Smooth muscle cell of the brain vasculature (primary cell): ENCODE results near the gene ZNF605.
A peak's percentile ranks its signal among the peaks of the same experiment; 100 is the strongest.
"Not testable (repeated sequence)": the region's sequence is repeated elsewhere in the genome, so short reads cannot be mapped to it uniquely, and the experiment has no call there.

Source experiments
- DNase-seq: peaks from one replicate; pipeline ENCODE4 v3.0.0-alpha.2; 2012; ENCODE audit warnings: low read depth, low spot score

The ZNF605 gene

DNA sequence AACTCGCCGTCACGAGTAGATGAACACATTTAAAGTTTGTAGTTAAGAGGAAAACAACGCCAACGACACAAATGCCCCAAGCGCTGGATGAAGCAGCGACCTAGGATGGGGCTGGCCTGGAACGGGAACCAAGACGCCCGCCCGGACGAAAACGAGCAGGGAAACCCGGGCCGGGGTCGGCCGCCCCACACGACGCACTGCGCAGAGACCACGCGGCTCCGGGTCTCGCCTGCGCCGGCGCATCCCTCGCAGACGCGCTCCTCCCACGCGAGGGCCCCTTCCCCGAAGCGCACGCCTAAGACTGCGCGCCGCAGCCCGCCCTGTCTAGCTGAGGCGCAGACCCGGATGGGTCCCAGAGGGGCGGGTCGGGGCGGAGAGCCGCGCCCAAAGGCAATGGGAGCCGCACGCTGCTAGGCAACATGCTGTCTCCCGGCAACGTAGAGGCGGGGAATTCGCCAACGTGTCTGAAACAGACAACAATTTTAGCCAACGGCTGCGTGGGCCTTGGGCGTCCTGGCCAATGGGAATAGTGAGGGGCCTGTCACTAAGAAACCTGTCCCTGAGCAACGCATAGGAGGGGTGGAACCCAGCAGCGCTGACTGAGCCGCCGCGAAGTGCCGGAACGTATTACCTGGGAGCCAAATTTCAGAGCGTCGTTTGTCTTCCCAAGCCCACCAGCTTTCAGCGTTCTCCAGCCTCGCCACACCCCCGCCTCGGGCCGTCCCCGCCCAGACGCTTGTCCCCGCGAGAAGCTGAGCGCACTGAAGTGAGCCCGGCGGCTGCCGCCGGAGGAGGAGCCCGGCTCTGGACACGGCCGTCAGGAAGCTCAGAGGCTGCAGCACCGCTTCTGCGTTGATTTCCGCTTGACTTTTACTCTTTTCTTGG is 47.7 kb downstream of the ZNF605 start:
- DNase-seq, result peak; percentile 86

DNA sequence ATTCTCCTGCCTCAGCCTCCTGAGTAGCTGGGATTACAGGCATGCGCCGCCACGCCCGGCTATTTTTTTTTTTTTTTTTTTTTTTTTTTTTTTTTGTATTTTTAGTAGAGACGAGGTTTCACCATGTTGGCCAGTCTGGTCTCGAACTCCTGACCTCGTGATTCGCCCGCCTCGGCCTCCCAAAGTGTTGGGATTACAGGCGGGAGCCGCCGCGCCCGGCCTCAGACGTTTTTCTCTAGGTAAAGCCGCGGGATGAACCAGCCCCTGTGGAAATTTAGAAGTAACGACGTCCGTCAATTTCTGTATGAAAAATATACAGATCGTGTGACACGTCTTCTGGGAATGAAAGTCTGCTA is 48.3 kb downstream of the ZNF605 start:
- DNase-seq, result not testable (repeated sequence)

DNA sequence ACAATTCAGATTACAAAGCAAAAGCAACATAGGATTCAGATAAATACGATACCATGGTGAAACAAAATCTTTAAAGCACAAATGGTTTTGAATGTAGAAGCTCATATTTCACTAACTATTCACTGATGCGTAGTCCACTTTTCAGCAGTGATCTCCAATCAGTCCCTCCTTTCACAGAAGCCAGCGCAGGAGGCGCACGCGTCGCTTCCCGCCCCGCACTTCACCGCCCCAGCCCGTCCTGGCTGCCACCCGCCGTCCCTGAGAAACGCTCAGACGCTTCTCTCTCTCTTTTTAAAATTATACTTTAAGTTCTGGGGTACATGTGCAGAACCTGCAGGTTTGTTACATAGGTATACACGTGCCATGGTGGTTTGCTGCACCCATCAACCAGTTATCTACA is 48.9 kb downstream of the ZNF605 start:
- DNase-seq, result no peak

DNA sequence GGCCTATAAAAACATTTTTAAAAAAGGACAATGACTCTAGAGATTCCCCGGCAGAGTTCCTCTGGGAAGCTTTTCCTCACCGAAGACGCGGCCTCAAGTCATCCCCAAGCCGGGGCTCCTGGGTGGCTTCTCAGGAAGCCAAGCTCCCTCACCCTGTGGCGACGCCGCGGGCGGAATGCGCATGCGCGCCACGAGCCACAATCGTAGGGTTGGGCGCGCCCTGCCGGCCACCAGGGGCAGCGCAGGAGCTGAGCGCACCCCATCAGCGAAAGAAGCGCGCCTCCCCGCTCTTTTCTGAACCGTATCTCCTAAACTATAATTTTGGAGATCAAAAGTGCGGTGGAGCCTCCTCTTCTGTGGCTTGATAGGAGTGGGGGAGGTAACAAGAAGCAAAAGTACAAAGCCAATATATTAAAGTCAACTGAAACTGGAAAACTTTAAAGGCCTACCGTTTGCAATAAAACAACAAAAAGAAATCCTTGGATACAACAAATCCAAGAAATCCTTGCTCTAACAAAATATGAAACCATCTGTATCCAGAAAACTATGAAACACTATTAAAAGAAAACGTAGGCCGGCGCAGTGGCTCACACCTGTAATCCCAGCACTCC is 51.3 kb downstream of the ZNF605 start:
- DNase-seq, result no peak

DNA sequence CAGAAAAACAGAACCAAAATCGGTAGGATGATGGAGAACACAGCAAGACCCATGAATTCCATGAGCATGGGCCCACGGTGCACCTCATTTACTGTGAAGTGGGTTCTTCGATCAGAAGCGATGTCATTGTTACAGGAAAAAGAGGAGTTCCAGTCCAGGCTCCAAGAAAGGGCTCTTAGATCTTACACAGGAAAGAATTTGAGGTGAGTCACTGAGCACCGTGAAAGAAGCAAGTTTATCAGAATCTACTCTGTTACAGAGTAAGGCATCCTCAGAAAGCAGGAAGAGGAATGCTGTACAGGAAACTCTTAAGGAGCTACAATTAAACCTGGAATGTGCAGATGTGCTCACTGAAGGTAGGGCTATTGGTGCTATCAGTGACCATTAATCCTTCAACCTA is 57.1 kb downstream of the ZNF605 start:
- DNase-seq, result no peak

DNA sequence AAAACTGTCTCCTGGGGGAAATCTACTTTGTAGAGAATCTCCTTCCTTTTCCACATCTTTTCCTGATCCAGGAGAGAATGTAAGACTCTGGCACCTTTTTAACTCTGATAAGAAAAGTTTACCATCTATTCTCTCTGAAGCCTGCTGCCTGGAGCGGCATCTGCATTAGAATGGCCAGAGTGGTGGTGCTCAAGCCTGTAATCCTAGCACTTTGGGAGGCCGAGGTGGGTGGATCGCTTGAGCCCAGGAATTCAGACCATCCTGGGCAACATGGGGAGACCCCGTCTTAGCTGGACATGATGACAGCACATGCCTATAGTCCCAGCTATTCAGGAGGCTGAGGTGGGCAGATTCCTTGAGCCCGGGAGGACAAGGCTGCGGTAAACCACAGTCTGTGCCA is 67.3 kb downstream of the ZNF605 start:
- DNase-seq, result no peak

DNA sequence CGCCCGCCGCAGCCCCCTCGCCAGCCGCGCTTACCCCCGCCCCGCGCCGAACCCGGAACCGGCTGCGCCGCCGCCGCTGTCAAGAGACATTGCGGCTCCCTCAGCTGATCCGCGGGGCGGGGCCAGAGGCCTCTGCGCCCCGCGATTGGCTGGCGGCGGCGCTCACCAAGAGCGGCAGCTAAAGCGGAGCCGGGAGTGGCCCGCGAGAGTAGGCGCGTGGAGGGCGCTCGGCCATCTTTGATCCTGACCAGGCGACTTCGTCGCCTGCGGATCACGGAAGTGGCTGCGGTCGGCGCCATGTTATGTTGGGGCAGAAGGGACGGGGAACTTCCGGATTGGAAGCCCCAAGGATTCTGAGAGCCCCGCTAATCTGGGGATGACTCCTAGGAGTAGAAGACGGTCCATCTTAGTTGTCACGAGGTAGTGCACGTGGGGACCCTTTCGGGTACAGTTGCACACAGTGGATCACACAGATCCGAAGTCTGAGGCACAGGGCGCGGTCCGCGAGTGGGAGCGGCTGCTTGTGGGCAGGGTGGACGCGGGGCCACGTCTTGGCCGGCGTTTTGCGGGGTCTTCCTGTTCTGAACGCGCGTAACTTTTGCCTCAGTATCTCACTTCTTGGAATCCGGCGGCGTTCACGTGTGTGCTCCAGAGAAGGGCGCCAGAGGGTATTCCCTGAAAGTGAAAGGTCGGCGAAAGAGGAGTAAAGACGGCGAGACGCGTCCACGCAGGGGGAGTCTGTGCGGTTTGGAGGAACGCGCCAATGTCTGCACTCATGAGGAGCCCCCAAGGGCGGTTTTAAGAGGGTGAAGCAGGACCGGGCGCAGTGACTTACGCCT is 68.4 kb downstream of the ZNF605 start, which contains the start of gene CHFR:
CHFR (minus strand) TSS at position 93 of the 839 bp plus-strand sequence. CDS start 277 bp downstream, outside the sequence.
- DNase-seq, result peak; percentile 96

DNA sequence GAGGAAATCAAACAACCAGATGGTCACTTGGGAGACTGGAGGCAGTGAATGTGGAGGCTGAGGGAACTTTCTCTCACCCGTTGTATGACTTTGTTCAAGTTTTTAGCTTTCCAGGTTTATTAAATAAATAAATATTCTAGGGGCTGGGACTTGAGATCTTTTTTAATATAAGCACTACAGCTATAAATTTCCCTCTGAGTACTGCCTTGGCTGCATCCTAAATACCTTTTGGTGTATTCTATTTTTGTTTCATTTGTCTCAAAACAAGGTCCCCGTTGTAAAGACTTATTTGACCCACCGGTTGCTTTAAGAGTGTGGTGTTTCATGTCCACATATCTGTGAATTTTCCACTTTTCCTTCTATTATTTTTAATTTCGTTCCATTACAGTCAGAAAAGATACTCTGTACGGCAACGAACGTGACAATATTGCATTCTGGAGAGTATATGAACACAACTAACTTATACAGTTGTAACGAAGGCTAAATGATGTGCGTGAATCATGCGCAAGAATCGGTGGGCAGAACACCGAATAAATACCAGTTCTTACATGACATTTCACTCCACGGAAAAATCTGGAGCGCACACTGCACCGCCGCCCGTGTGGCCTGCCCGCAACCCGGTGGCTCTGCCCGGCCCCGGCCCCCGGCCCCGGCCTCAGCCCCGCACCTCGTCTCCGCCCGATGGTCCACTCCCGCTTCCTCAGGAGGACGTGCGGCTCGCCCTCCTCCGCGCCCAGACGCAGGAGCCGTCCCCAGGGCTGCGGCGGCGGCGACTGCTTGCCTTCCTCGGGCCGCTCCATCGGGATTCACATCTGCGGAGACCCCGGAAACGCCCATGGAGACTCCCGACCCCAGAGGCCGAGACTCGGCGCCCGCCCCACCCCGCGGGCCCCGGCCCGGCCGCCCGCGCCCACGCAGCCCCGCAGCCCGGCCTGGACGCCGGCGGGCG is 69.3 kb downstream of the ZNF605 start:
- no peak for DNase-seq

DNA sequence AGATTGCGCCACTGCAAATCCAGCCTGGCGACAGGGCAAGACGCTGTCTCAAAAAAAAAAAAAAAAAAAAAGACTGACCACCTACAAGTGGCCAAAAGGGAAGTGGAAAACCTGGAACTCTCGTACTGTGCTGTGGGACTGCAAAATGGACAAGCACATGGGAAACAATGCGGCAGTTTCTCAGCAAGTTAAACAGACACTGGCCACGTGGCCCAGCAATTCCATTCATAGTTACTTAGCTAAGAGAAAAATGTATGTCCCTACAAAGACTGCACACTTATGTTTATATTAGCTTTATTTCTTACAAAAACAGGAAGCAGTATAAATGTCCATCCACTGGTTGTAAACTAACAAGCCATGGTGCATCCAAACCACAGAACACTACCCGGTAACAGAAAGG is 74.3 kb downstream of the ZNF605 start:
- no peak for DNase-seq

DNA sequence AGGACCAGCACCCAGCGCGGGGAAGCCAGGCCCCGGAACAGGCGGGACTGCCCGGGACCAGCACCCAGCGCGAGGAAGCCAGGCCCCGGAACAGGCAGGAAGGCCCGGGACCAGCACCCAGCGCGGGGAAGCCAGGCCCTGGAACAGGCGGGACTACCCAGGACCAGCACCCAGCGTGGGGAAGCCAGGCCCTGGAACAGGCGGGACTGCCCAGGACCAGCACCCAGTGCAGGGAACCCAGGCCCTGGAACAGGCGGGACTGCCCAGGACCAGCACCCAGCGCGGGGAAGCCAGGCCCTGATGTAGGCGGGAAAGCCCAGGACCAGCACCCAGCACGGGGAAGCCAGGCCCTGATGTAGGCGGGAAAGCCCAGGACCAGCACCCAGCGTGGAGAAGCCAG is 81.5 kb downstream of the ZNF605 start:
- DNase-seq, result not testable (repeated sequence)

DNA sequence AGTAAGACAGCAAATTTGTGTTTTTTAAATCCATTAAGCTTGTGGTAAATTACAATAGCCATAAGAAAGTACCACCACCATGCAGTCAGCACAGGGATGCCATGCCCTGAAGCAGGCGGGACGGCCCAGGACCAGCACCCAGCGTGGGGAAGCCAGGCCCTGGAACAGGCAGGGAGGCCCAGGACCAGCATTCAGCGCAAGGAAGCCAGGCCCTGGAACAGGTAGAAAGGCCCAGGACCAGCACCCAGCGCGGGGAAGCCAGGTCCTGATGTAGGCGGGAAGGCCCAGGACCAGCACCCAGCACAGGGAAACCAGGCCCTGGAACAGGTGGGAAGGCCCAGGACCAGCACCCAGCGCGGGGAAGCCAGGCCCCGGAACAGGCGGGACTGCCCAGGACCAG is 81.9 kb downstream of the ZNF605 start:
- no peak for DNase-seq

DNA sequence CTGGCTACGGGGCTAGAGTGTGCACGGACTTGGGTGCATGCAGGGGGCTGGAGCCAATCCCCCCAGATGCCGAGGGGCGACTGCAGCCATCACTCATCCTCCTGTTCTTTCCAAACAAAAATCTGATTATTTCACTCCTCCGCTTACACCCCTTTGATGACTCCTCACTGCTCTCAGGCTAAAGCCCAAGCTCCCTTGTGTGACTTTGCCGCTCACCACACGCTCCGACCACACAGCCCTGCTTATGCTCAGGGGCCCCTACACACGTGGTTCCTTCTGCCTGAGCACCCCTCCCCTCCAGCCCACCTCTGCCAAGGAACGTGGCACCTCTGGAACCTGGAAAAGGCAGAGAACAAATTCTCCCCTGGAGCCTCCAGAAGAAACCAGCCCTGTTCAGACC is 82.4 kb downstream of the ZNF605 start:
- no peak for DNase-seq

DNA sequence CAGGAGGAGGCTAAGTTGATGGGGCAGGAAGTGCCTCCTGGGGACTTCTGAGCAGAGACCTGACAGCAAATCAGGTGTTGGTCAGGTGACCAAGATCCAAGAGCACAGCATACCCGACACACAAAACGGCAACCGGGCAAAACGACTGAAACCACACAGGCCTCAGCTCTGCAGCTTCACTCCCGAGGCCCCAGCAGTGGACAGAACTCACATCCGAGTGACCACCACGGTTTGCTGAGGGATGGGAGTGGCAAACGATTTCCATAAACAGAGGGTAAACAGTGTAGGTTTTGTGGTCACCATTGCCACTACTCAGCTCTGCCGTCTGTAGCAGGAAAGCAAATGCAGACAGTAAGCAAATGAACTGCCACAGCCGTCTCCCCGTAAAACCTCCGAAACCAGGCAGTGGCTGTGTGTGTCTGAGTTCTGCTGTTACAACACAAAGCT is 83.1 kb downstream of the ZNF605 start:
- no peak for DNase-seq

DNA sequence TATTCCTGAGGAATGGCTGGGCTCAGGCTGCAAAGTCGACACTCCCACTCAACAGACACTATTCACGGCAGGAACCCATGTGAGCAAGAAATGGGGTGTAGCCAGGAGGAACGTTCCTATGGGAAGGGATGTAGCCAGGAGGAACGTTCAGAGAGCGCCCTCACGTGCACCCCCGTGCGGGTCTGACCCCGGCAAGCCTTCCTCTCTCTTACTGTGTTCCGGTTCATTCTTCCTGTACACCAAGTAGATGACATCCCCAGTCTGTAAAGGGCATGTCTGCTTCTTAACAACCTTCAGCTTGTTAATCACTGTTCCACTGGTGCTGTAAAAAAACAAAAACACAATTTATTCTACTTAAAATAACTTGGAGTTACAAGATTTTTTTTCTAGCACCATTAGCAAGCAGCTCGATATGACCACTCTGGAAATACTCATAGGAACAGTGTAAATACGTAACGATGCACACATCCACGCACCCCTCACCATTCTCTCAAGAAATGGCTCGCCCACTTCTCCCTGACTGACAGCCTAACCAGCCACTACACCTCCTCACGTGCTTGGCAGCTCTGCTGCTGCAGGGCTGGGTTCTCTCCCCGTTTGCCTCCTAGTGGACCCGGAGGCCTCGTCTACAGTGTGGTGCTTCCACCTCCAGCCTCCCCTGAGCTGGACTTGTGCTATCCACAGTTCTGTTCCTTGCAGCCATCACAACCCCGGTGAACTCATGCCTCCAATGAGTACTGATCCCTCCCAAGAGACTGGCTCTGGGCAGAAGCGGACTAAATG is 83.8 kb downstream of the ZNF605 start:
- no peak for DNase-seq

DNA sequence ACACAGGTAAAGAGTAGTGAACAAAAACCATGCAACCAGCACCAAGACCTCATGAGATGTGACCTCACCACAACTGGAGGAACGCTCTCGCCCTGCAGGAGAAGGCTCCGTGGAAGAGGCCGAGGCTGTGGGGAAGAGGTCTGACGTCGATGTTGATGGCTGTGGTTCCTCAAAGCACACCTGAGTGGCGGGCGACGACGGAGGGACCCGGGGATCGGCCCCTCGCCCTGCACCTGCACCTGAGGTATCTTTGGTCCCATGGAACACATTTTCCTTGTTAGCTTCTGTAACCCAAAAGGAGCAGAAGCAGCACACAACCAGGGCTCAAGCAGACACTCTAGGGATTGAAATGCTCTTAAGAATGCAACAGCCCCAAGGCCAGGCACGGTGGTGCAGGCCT is 86.6 kb downstream of the ZNF605 start:
- no peak for DNase-seq
